ENCODE results near the gene RMRP.
"Not testable (repeated sequence)": the region's sequence is repeated elsewhere in the genome, so short reads cannot be mapped to it uniquely, and the experiment has no call there.

RMRP gene

GRCh38 chr9:35640431-35640830 lies 17.4 kb downstream of the RMRP start:
- DNase-seq, result not testable (repeated sequence)

GRCh38 chr9:35639631-35640030 lies 18.2 kb downstream of the RMRP start:
- no peak for DNase-seq

- not testable (repeated sequence) for DNase-seq
These were observed 18.6 kb downstream of the RMRP start for GRCh38 chr9:35639225-35639624.

GRCh38 chr9:35638751-35639150 lies 19.1 kb downstream of the RMRP start:
- peak; percentile 20 for DNase-seq

- DNase-seq, result not testable (repeated sequence)
These were observed 20.3 kb downstream of the RMRP start for GRCh38 chr9:35637427-35637955.

GRCh38 chr9:35636877-35637246 lies 21.0 kb downstream of the RMRP start:
- DNase-seq, result not testable (repeated sequence)

GRCh38 chr9:35636135-35636876 lies 21.5 kb downstream of the RMRP start:
- no peak for DNase-seq

GRCh38 chr9:35635730-35636129 lies 22.1 kb downstream of the RMRP start:
- DNase-seq, result no peak

- DNase-seq, result no peak
These were observed 28.2 kb downstream of the RMRP start for GRCh38 chr9:35629597-35629996.

GRCh38 chr9:35628389-35628991 lies 29.3 kb downstream of the RMRP start:
- no peak for DNase-seq

- DNase-seq, result no peak
These were observed 30.2 kb downstream of the RMRP start for GRCh38 chr9:35627575-35627974.

- DNase-seq, result peak; percentile 47
These were observed 38.0 kb downstream of the RMRP start for GRCh38 chr9:35619800-35620158.

- DNase-seq, result peak; percentile 56
These were observed 38.7 kb downstream of the RMRP start for GRCh38 chr9:35618854-35619799.

- DNase-seq, result no peak
These were observed 39.5 kb downstream of the RMRP start, which contains the start of gene CD72 for GRCh38 chr9:35618325-35618727. Gene CD72, minus strand, starts transcription at chr9:35618413. Its CDS starts 110 bp downstream, at chr9:35618303.

- no peak for DNase-seq
These were observed 40.3 kb downstream of the RMRP start for GRCh38 chr9:35617548-35617947.

GRCh38 chr9:35616681-35617459 lies 40.9 kb downstream of the RMRP start:
- DNase-seq, result peak; percentile 80

GRCh38 chr9:35615981-35616680 lies 41.7 kb downstream of the RMRP start:
- DNase-seq, result no peak

- DNase-seq, result no peak
These were observed 45.0 kb downstream of the RMRP start for GRCh38 chr9:35612843-35613242.

GRCh38 chr9:35612066-35612465 lies 45.8 kb downstream of the RMRP start:
- not testable (repeated sequence) for DNase-seq

- peak; percentile 72 for DNase-seq
These were observed 46.5 kb downstream of the RMRP start for GRCh38 chr9:35611230-35611797.

- no peak for DNase-seq
These were observed 48.0 kb downstream of the RMRP start for GRCh38 chr9:35609820-35610163.

Measured in stimulated activated CD4-positive, alpha-beta T cell treated with anti-CD3 and anti-CD28 coated beads, Interleukin-15, amount 100 ng/mL, for 24 hours (primary cell).